ENCODE data around the gene ATP11A.
A peak's percentile ranks its signal among the peaks of the same experiment; 100 is the strongest.
"Not testable (repeated sequence)": the region's sequence is repeated elsewhere in the genome, so short reads cannot be mapped to it uniquely, and the experiment has no call there.

ATP11A gene

GRCh38 chr13:112692586-112692985 is 2.7 kb downstream of the ATP11A start:
- DNase-seq (ENCODE audit: low spot score) = no peak

GRCh38 chr13:112693831-112694497 is 4.1 kb downstream of the ATP11A start:
- peak; percentile 43 for DNase-seq (ENCODE audit: low spot score)

- DNase-seq (ENCODE audit: low spot score) = no peak
Observed at GRCh38 chr13:112695121-112695520, 5.3 kb downstream of the ATP11A start.

GRCh38 chr13:112696001-112696868 is 6.4 kb downstream of the ATP11A start:
- no peak for DNase-seq (ENCODE audit: low spot score)

- DNase-seq (ENCODE audit: low spot score) = no peak
Observed at GRCh38 chr13:112696869-112697465, 7.1 kb downstream of the ATP11A start.

- no peak for DNase-seq (ENCODE audit: low spot score)
Observed at GRCh38 chr13:112697756-112698655, 8.2 kb downstream of the ATP11A start.

GRCh38 chr13:112699322-112699918 is 9.6 kb downstream of the ATP11A start:
- DNase-seq (ENCODE audit: low spot score) = no peak

- DNase-seq (ENCODE audit: low spot score) = no peak
Observed at GRCh38 chr13:112700291-112701060, 10.6 kb downstream of the ATP11A start.

- no peak for DNase-seq (ENCODE audit: low spot score)
Observed at GRCh38 chr13:112702341-112702985, 12.6 kb downstream of the ATP11A start.

GRCh38 chr13:112702986-112703379 is 13.1 kb downstream of the ATP11A start:
- no peak for DNase-seq (ENCODE audit: low spot score)

- DNase-seq (ENCODE audit: low spot score) = no peak
Observed at GRCh38 chr13:112703449-112704284, 13.8 kb downstream of the ATP11A start.

GRCh38 chr13:112704308-112705145 is 14.7 kb downstream of the ATP11A start:
- DNase-seq (ENCODE audit: low spot score) = no peak

GRCh38 chr13:112705286-112705685 is 15.4 kb downstream of the ATP11A start:
- no peak for DNase-seq (ENCODE audit: low spot score)

- DNase-seq (ENCODE audit: low spot score) = no peak
Observed at GRCh38 chr13:112706171-112706570, 16.3 kb downstream of the ATP11A start.

GRCh38 chr13:112708560-112709240 is 18.9 kb downstream of the ATP11A start:
- DNase-seq (ENCODE audit: low spot score) = no peak

- DNase-seq (ENCODE audit: low spot score) = not testable (repeated sequence)
Observed at GRCh38 chr13:112709316-112709715, 19.5 kb downstream of the ATP11A start.

Data from hepatic stellate cell (primary cell).